Esophagus (tissue), 2 donors: ENCODE measurements around the gene KCNK7. TPM values are rescaled to one million over a fixed set of nuclear protein-coding genes. Genes with fewer than 3 reads are reported as not detected.

ENCODE experiments used
- H3K27ac ChIP-seq, 2 donors: one replicate each; pipeline ENCODE4 v1.5.1; 2013; ENCODE audit warnings: low read depth in 2 of 2, mild to moderate bottlenecking in 2 of 2, inconsistent platforms in 1 of 2, low read length in 1 of 2, moderate library complexity in 1 of 2
- H3K27me3 ChIP-seq, 2 donors: one replicate each; pipeline ENCODE4 v1.6.1; 2013; ENCODE audit warnings: low read length in 2 of 2, control low read depth in 1 of 2, mild to moderate bottlenecking in 1 of 2; ENCODE audit not compliant: insufficient read depth in 2 of 2, control insufficient read depth in 1 of 2
- H3K36me3 ChIP-seq, 2 donors: one replicate each; pipeline ENCODE4 v1.6.1; 2013; ENCODE audit warnings: low read length in 1 of 2; ENCODE audit not compliant: control insufficient read depth in 2 of 2, insufficient read depth in 2 of 2
- H3K4me1 ChIP-seq, 2 donors: one replicate each; pipeline ENCODE4 v1.6.1; 2013; ENCODE audit warnings: low read length in 1 of 2; ENCODE audit not compliant: control insufficient read depth in 2 of 2, insufficient read depth in 2 of 2
- H3K4me3 ChIP-seq, 2 donors: one replicate each; pipeline ENCODE4 v1.5.1; 2013; ENCODE audit warnings: low read length in 2 of 2, mild to moderate bottlenecking in 2 of 2, low read depth in 1 of 2, moderate library complexity in 1 of 2
- H3K9me3 ChIP-seq, 2 donors: one replicate each; pipeline ENCODE4 v1.6.1; 2013; ENCODE audit warnings: mild to moderate bottlenecking in 2 of 2, low read depth in 1 of 2, low read length in 1 of 2, moderate library complexity in 1 of 2; ENCODE audit not compliant: control insufficient read depth in 2 of 2, insufficient read depth in 1 of 2
- WGBS, 2 donors: extraction: QIAGEN DNeasy Blood & Tissue Kit; methylation state at CpG; one replicate each; pipeline ENCODE4 v1.1.7; 2013; 5-methylcytosine and 5-hydroxymethylcytosine counted together
- polyA plus RNA-seq, 2 donors: library from polyadenylated mRNA; stranded (reverse); fragments of 200-250 nt; gene quantifications; one replicate each; pipeline ENCODE4 v1.2.3, GENCODE V29; 2013
- donor health status: healthy with polysubstance abuse.
- donor health status: Bipolar disorder and iron deficiency.

KCNK7 gene
- polyA plus RNA-seq, 2 donors = 18.4 to 19.8 TPM

- no peak overlapping the region for H3K4me3 ChIP-seq
- peaks cover 15 to 33% of the 10 kb centered on the region in 2 donors for H3K4me1 ChIP-seq
- peak overlapping the region; percentile 30 to 82 for H3K27ac ChIP-seq
Measured at GRCh38 chr11:65555693-65556231, 39.8 kb downstream of the KCNK7 start.

GRCh38 chr11:65554842-65555430 lies 40.7 kb downstream of the KCNK7 start:
- Histone ChIP-seq H3K27me3 (no peaks in the 10 kb centered on the region), H3K36me3 (peaks cover 0 to 3% of the 10 kb centered on the region in 2 donors), H3K27ac (peak overlapping the region in 1 of 2 donors; percentile 82), H3K9me3 (no peaks in the 10 kb centered on the region), H3K4me1 (peaks cover 15 to 27% of the 10 kb centered on the region in 2 donors), H3K4me3 (no peak overlapping the region)
- WGBS, 2 donors = 78 to 85% methylated on average over 4 of the region's 4 CpGs

More at GRCh38 chr11:65555693-65556231, 39.8 kb downstream of the KCNK7 start:
- WGBS, 2 donors = 24 to 35% methylated on average over 6 of the region's 6 CpGs
- no peaks in the 10 kb centered on the region for H3K27me3 ChIP-seq
- peaks cover 0 to 3% of the 10 kb centered on the region in 2 donors for H3K36me3 ChIP-seq
- no peaks in the 10 kb centered on the region for H3K9me3 ChIP-seq

- peaks cover 0 to 3% of the 10 kb centered on the region in 2 donors for H3K36me3 ChIP-seq
- H3K9me3 ChIP-seq = no peaks in the 10 kb centered on the region
- H3K27ac ChIP-seq = no peak overlapping the region
- peaks cover 15 to 23% of the 10 kb centered on the region in 2 donors for H3K4me1 ChIP-seq
- no peaks in the 10 kb centered on the region for H3K27me3 ChIP-seq
- H3K4me3 ChIP-seq = no peak overlapping the region
- WGBS, 2 donors = 85 to 87% methylated on average over 25 to 27 of the region's 27 CpGs
Measured at GRCh38 chr11:65554057-65554818, 41.4 kb downstream of the KCNK7 start.

GRCh38 chr11:65553301-65554001 lies 42.1 kb downstream of the KCNK7 start:
- Histone ChIP-seq H3K36me3 (peaks cover 0 to 3% of the 10 kb centered on the region in 2 donors), H3K4me1 (peaks cover 15 to 23% of the 10 kb centered on the region in 2 donors), H3K4me3 (no peak overlapping the region), H3K27ac (no peak overlapping the region), H3K27me3 (no peaks in the 10 kb centered on the region), H3K9me3 (no peaks in the 10 kb centered on the region)
- 73% methylated on average over 35 to 37 of the region's 37 CpGs for WGBS, 2 donors

GRCh38 chr11:65552388-65552951 lies 43.1 kb downstream of the KCNK7 start:
- Histone ChIP-seq H3K36me3 (peaks cover 0 to 5% of the 10 kb centered on the region in 2 donors), H3K4me3 (no peak overlapping the region), H3K9me3 (no peaks in the 10 kb centered on the region), H3K4me1 (peaks cover 14 to 22% of the 10 kb centered on the region in 2 donors), H3K27ac (no peak overlapping the region), H3K27me3 (no peaks in the 10 kb centered on the region)
- WGBS, 2 donors = 74 to 84% methylated on average over 9 of the region's 9 CpGs

GRCh38 chr11:65551572-65552387 lies 43.8 kb downstream of the KCNK7 start:
- 44 to 65% methylated on average over 17 of the region's 17 CpGs for WGBS, 2 donors
- H3K36me3 ChIP-seq = peaks cover 0 to 7% of the 10 kb centered on the region in 2 donors
- no peak overlapping the region for H3K4me3 ChIP-seq
- peak overlapping the region in 1 of 2 donors; percentile 42 for H3K27ac ChIP-seq
- H3K9me3 ChIP-seq = no peaks in the 10 kb centered on the region
- H3K27me3 ChIP-seq = no peaks in the 10 kb centered on the region
- peaks cover 11 to 23% of the 10 kb centered on the region in 2 donors for H3K4me1 ChIP-seq

GRCh38 chr11:65549096-65549495 lies 46.5 kb downstream of the KCNK7 start:
- H3K27me3 ChIP-seq = no peaks in the 10 kb centered on the region
- H3K4me3 ChIP-seq = no peak overlapping the region
- 79 to 82% methylated on average over 3 of the region's 3 CpGs for WGBS, 2 donors
- no peak overlapping the region for H3K27ac ChIP-seq
- peaks cover 0 to 7% of the 10 kb centered on the region in 2 donors for H3K36me3 ChIP-seq
- peaks cover 0 to 16% of the 10 kb centered on the region in 2 donors for H3K4me1 ChIP-seq
- H3K9me3 ChIP-seq = no peaks in the 10 kb centered on the region

GRCh38 chr11:65548395-65548794 lies 47.2 kb downstream of the KCNK7 start:
- H3K4me3 ChIP-seq = no peak overlapping the region
- peaks cover 0 to 15% of the 10 kb centered on the region in 2 donors for H3K4me1 ChIP-seq
- H3K27ac ChIP-seq = no peak overlapping the region
- peaks cover 0 to 7% of the 10 kb centered on the region in 2 donors for H3K36me3 ChIP-seq
- H3K27me3 ChIP-seq = no peaks in the 10 kb centered on the region
- H3K9me3 ChIP-seq = no peaks in the 10 kb centered on the region
- WGBS, 2 donors = 90 to 93% methylated on average over 3 of the region's 3 CpGs
